Duodenal mucosa (tissue), 2 donors: ENCODE results near the gene UBE2O.
A peak's percentile ranks its signal among the peaks of the same experiment; 100 is the strongest.

ENCODE experiments used
- H3K27ac ChIP-seq: one replicate; pipeline ENCODE4 v1.7.0; 2013; ENCODE audit warnings: low read depth, low read length
- H3K27me3 ChIP-seq, 2 donors: one replicate each; pipeline ENCODE4 v1.7.0; 2013; ENCODE audit warnings: low read length in 2 of 2, control low read depth in 1 of 2; ENCODE audit not compliant: insufficient read depth in 2 of 2, control insufficient read depth in 1 of 2
- H3K36me3 ChIP-seq, 2 donors: one replicate each; pipeline ENCODE4 v1.7.0; 2013; ENCODE audit warnings: low read length in 2 of 2, control low read depth in 1 of 2; ENCODE audit not compliant: insufficient read depth in 2 of 2, control insufficient read depth in 1 of 2
- H3K4me1 ChIP-seq, 2 donors: one replicate each; pipeline ENCODE4 v1.7.0; 2013; ENCODE audit warnings: low read length in 2 of 2, control low read depth in 1 of 2; ENCODE audit not compliant: insufficient read depth in 2 of 2, control insufficient read depth in 1 of 2
- H3K4me3 ChIP-seq, 2 donors: one replicate each; pipeline ENCODE4 v1.7.0; 2013; ENCODE audit warnings: low read length in 2 of 2, low read depth in 1 of 2
- H3K9ac ChIP-seq, 2 donors: one replicate each; pipeline ENCODE4 v1.7.0; 2013; ENCODE audit warnings: low read length in 2 of 2, low read depth in 1 of 2
- H3K9me3 ChIP-seq, 2 donors: one replicate each; pipeline ENCODE4 v1.7.0; 2013; ENCODE audit warnings: low read length in 2 of 2, control low read depth in 1 of 2; ENCODE audit not compliant: control insufficient read depth in 1 of 2

Gene UBE2O

GRCh38 chr17:76405967-76406647 is 46.8 kb downstream of the UBE2O start:
- no peak overlapping the region for H3K27ac ChIP-seq
- H3K4me3 ChIP-seq, result no peak overlapping the region
- no peaks in the 10 kb centered on the region for H3K27me3 ChIP-seq
- no peaks in the 10 kb centered on the region for H3K9me3 ChIP-seq
- peaks cover 0 to 9% of the 10 kb centered on the region in 2 donors for H3K4me1 ChIP-seq
- no peak overlapping the region for H3K9ac ChIP-seq
- peaks cover 14 to 46% of the 10 kb centered on the region in 2 donors for H3K36me3 ChIP-seq

DNA sequence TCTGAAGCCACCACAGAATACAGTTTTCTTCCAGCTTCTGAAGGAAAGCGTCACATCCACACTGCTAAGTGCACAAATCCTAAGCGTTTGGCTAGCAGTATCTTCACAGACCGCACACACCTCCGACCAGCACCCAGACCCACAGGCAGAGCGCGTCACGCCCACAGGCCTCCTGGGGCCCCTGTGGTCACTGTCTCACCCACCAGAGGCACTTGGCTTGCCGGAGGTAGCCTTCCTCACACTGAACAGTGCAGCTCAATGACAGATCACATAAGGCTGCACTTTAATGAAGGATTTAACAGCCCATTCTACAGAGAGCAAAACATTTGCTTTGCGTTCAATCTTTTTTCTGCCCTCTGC is 47.4 kb downstream of the UBE2O start:
- no peak overlapping the region for H3K9ac ChIP-seq
- H3K27me3 ChIP-seq, result no peaks in the 10 kb centered on the region

GRCh38 chr17:76404976-76405563 is 47.9 kb downstream of the UBE2O start:
- Histone ChIP-seq H3K9me3 (no peaks in the 10 kb centered on the region), H3K27ac (no peak overlapping the region), H3K4me1 (peaks cover 0 to 9% of the 10 kb centered on the region in 2 donors), H3K36me3 (peaks cover 25 to 53% of the 10 kb centered on the region in 2 donors), H3K4me3 (no peak overlapping the region), H3K9ac (no peak overlapping the region), H3K27me3 (no peaks in the 10 kb centered on the region)

More for the DNA sequence above, 47.4 kb downstream of the UBE2O start:
- Histone ChIP-seq H3K36me3 (peaks cover 19 to 51% of the 10 kb centered on the region in 2 donors), H3K9me3 (no peaks in the 10 kb centered on the region), H3K27ac (no peak overlapping the region), H3K4me3 (no peak overlapping the region), H3K4me1 (peaks cover 0 to 9% of the 10 kb centered on the region in 2 donors)

DNA sequence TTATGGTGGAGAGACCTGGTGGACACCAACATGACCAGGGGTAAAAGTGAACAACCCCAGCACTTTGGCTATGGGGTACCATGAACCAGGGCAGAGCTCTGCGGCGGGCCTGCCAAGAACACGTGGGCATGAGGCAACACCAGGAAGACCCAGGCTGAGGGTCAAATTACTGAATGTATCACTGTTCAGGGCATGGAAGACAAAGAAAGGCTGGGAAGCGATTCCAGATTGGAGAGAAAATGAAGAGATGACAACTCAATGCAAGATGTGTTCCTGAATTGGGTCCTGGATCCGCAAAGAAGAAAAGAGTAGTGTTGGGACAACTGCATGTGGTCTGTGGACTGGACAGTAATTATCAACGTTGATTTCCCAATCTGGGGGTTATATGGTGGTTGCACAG is 48.7 kb downstream of the UBE2O start:
- no peaks in the 10 kb centered on the region for H3K27me3 ChIP-seq
- H3K36me3 ChIP-seq, result peaks cover 28 to 58% of the 10 kb centered on the region in 2 donors
- no peak overlapping the region for H3K27ac ChIP-seq
- H3K9ac ChIP-seq, result no peak overlapping the region
- H3K4me3 ChIP-seq, result no peak overlapping the region
- H3K9me3 ChIP-seq, result no peaks in the 10 kb centered on the region
- H3K4me1 ChIP-seq, result peaks cover 0 to 9% of the 10 kb centered on the region in 2 donors

GRCh38 chr17:76402711-76403110 is 50.2 kb downstream of the UBE2O start:
- Histone ChIP-seq H3K27ac (no peak overlapping the region), H3K4me3 (no peak overlapping the region), H3K36me3 (peaks cover 40 to 73% of the 10 kb centered on the region in 2 donors), H3K27me3 (no peaks in the 10 kb centered on the region), H3K9ac (no peak overlapping the region), H3K4me1 (peaks cover 0 to 9% of the 10 kb centered on the region in 2 donors), H3K9me3 (no peaks in the 10 kb centered on the region)

- H3K9me3 ChIP-seq, result no peaks in the 10 kb centered on the region
- no peak overlapping the region for H3K9ac ChIP-seq
- no peaks in the 10 kb centered on the region for H3K27me3 ChIP-seq
- H3K4me1 ChIP-seq, result peaks cover 10 to 11% of the 10 kb centered on the region in 2 donors
- no peak overlapping the region for H3K27ac ChIP-seq
- no peak overlapping the region for H3K4me3 ChIP-seq
- peaks cover 53 to 75% of the 10 kb centered on the region in 2 donors for H3K36me3 ChIP-seq
Measured at GRCh38 chr17:76399175-76400172, 53.5 kb downstream of the UBE2O start.

DNA sequence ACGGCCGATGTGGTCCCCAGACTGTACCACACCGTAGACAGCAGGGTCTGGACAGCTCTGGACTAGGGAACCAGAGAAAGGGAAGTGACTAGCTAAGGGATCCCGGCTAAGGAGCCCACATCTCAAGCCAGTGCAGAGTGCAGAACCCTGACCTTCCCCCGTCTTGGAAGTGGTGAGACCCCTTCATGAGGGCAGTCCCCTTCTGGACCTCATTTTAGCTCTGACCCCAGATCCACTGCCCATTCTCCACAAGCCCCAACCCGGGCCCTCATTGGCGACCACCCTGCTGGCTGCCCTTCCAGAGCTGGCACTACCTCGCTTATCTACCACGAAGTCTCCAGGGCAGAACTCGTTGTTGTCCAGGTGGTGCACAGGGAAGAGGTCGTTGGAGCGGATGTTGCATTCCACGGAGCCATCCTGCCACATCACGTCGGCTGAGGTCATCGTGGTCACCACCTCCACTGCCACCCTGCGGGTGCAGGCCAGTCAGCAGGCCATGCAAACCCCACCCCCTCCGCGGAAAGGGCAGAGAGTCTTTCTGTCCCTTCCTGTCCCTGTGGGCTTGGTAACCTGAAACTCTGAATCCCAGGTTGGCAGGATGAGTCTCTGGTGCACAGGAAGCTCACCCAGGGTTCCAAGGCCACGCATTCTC is 54.3 kb downstream of the UBE2O start:
- no peak overlapping the region for H3K9ac ChIP-seq
- H3K36me3 ChIP-seq, result peaks cover 56 to 74% of the 10 kb centered on the region in 2 donors

DNA sequence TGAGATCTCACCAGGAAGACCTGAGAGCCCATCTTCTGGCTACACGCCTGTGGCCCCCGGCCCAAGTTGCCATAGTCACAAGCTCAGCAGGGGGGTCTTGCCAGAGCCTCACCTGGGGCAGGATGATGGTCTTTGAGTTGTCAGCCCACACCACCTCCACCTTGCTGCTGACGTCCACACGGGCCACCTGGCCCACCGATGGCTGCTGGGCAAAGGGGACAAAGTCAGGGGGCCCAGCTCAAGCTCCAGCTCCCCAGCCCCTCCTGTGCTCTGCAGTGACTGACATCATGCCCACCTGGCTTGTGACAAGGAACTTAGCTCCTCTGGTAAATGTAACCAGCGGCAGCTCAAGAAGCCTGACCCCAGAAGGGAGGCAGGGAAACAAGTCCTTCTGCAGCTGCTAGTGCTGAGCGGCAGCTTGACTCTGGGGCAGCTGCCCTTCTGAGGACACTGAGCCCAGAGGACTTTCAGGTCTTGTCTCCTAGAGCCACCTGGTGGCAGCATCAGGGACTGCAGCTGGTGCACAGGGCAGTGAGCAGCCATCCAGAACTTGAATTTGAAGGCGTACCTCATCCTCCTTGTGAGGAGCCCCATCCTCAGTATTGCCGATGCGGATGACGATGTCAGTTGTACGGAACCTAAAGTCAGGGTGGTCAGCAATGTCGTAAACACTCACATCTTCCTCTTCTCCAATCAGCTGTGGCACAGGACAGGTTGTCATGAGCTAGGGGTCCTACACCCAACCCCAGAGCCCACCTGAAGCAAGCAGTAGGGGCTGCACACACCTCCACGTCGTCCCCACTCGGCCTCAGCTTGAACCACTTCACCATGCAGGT is 55.0 kb downstream of the UBE2O start:
- Histone ChIP-seq H3K27me3 (no peaks in the 10 kb centered on the region), H3K4me1 (peaks cover 10 to 11% of the 10 kb centered on the region in 2 donors), H3K4me3 (no peak overlapping the region), H3K9ac (peak overlapping the region in 1 of 2 donors; percentile 7), H3K27ac (no peak overlapping the region), H3K36me3 (peaks cover 58 to 69% of the 10 kb centered on the region in 2 donors), H3K9me3 (no peaks in the 10 kb centered on the region)

More for the DNA sequence above, 54.3 kb downstream of the UBE2O start:
- H3K9me3 ChIP-seq, result no peaks in the 10 kb centered on the region
- H3K4me1 ChIP-seq, result peaks cover 10 to 11% of the 10 kb centered on the region in 2 donors
- no peak overlapping the region for H3K27ac ChIP-seq
- no peaks in the 10 kb centered on the region for H3K27me3 ChIP-seq
- H3K4me3 ChIP-seq, result no peak overlapping the region

GRCh38 chr17:76397184-76397583 is 55.8 kb downstream of the UBE2O start:
- Histone ChIP-seq H3K9me3 (no peaks in the 10 kb centered on the region), H3K36me3 (peaks cover 52 to 61% of the 10 kb centered on the region in 2 donors), H3K9ac (no peak overlapping the region), H3K4me3 (no peak overlapping the region), H3K27ac (no peak overlapping the region), H3K4me1 (peaks cover 11 to 13% of the 10 kb centered on the region in 2 donors), H3K27me3 (no peaks in the 10 kb centered on the region)
